Ovary (tissue), 9 donors: ENCODE results near the gene EPHA1. TPM values are rescaled to one million over a fixed set of nuclear protein-coding genes. Genes with fewer than 3 reads are reported as not detected.

Source experiments
- DNase-seq, 5 donors: peaks; one replicate each; pipeline ENCODE4 v3.0.0-alpha.2; 2019 to 2020
- H3K27ac ChIP-seq, 2 donors: fragments of 200-600 bp; one replicate each; pipeline versions ENCODE4 v1.5.1 to v1.8.0; 2019 to 2022
- H3K27me3 ChIP-seq: fragments of 200-600 bp; one replicate; pipeline ENCODE4 v1.8.0; 2022
- H3K36me3 ChIP-seq: fragments of 200-600 bp; sonication (generic); one replicate; pipeline ENCODE4 v1.5.1; 2019
- H3K4me1 ChIP-seq: one replicate; pipeline ENCODE4 v1.8.1; 2013; ENCODE audit warnings: mild to moderate bottlenecking, moderate library complexity; ENCODE audit not compliant: insufficient read depth
- H3K4me3 ChIP-seq: fragments of 200-600 bp; sonication (generic); one replicate; pipeline ENCODE4 v1.5.1; 2017
- H3K9me3 ChIP-seq, 2 donors: fragments of 200-600 bp in 1 of 2; sonication (generic) in 1 of 2; one replicate each; pipeline versions ENCODE4 v1.5.1 to v1.8.1; 2013 to 2019; ENCODE audit warnings: mild to moderate bottlenecking in 1 of 2, moderate library complexity in 1 of 2
- EP300 ChIP-seq: sonication (generic); formaldehyde crosslinking; IDR thresholded peaks from one replicate; pipeline ENCODE4 v1.6.1; 2017; ENCODE audit warnings: antibody characterized with exemption
- POLR2A ChIP-seq: fragments of 450-650 bp; IDR thresholded peaks from one replicate; pipeline ENCODE4 v1.6.1; 2017; ENCODE audit warnings: antibody characterized with exemption, mild to moderate bottlenecking, moderate library complexity
- WGBS, 3 donors: extraction: QIAGEN DNeasy Blood & Tissue Kit in 1 of 3; methylation state at CpG; one replicate each; pipeline versions ENCODE4 v1.1.5 to v1.1.7; 2013 to 2017; 5-methylcytosine and 5-hydroxymethylcytosine counted together
- intact Hi-C, 4 donors: fragments of 100-400 bp; cut with DNase I; formaldehyde crosslinking; loops; one replicate each; pipeline versions ENCODE4 v1.11.0 to v1.15.1; 2022 to 2023
- microRNA-seq, 3 donors: library from miRNA; unstranded; fragments of <30 nt; microRNA quantifications; one replicate each; pipeline versions ENCODE4 to v1.2.0, GENCODE V29; 2019 to 2020
- polyA plus RNA-seq, 2 donors: library from polyadenylated mRNA; stranded (reverse); fragments of 200-250 nt in 1 of 2; fragments of 350-450 nt in 1 of 2; fragmentation: Illumina TruSeq in 1 of 2; extraction: RNeasy Lipid Tissue Mini Kit (QIAGEN cat#74804) in 1 of 2; gene quantifications; one replicate each; pipeline ENCODE4 v1.2.3, GENCODE V29; 2013 to 2014
- small RNA-seq: library from RNA; depleted of rRNA; stranded (forward); fragments of <200 nt; gene quantifications from one replicate; pipeline ENCODE3, GENCODE V24; 2016
- total RNA-seq, 7 donors: library from RNA; depleted of rRNA in 2 of 7; stranded (reverse); fragments of >200 nt in 2 of 7; fragmentation: NEBNext Ultra II Directional in 3 of 7; extraction: Animal tissue kit (Norgen Biotek cat#: 25700) in 3 of 7; gene quantifications; one replicate each; pipeline versions ENCODE4 v1.1.0 to v1.2.4, GENCODE V29; 2016 to 2023
- TF ChIP-seq, protein P1 (sequence below), 3 donors: fragments of 450-650 bp in 2 of 3; fragments of 200-600 bp in 1 of 3; IDR thresholded peaks; one replicate each; pipeline versions ENCODE4 v1.5.1 to v1.8.0; 2016 to 2022; ENCODE audit warnings: antibody characterized with exemption in 3 of 3, mild to moderate bottlenecking in 1 of 3
- donor health status: DM: no; HTN: no; CAD: no; lungs with moderate emphysema.
- donor health status: DM: no; HTN: no; CAD: no.
- donor health status: Bipolar disorder and iron deficiency.
- donor health status: DM: yes; HTN: yes; CAD: no.
- donor health status: DM: no; HTN: no; CAD: no.
- donor health status: DM: yes; HTN: yes; CAD: no.

Gene EPHA1
- total and polyA plus RNA-seq, 9 donors: 0.21 to 21.3 (median 1.7) TPM; not detected in 1

DNA sequence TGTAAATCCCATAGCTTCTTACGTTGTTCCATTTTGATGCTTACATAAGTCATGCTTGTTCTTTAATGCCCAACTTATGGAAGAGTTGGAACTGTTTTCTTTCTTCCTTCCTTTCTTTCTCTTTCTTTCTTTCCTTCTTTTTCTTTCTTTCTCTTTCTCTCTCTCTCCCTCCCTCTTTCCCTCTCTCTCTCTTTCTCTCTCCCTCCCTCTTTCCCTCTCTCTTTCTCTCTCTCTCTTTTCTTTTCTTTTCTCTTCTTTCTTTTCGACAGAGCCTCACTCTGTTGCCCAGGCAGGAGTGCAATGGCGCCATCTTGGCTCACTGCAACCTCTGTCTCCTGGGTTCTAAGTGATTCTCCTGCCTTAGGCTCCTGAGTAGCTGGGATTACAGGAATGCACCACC lies 65.1 kb downstream of the EPHA1 start:
- 90 to 93% (median 91%) methylated on average over 3 of the region's 3 CpGs for WGBS, 3 donors
- TF ChIP-seq EP300: no peak
- no peak for TF ChIP-seq POLR2A
- H3K36me3 ChIP-seq: no peaks in the 10 kb centered on the region
- intact Hi-C loops: no loop called here
- H3K4me3 ChIP-seq: no peak overlapping the region
- no peaks in the 10 kb centered on the region for H3K9me3 ChIP-seq
- no peak for DNase-seq
- no peaks in the 10 kb centered on the region for H3K4me1 ChIP-seq
- no peaks in the 10 kb centered on the region for H3K27me3 ChIP-seq
- H3K27ac ChIP-seq: no peak overlapping the region

DNA sequence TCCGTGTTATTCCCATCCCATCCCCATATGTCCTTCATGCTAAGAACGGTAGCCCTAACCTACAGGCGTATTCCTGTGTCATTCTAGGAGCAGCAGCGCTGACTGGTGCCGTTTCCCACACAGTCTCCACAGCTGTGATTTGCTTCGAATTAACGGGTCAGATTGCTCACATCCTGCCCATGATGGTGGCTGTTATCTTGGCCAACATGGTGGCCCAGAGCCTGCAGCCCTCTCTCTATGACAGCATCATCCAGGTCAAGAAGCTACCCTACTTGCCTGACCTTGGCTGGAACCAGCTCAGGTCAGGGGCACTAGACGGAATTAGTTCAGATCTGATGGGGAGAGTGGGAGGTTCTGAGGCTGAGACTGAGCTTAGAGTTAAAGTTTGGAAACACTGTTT lies 66.8 kb downstream of the EPHA1 start:
- no peak for DNase-seq
- H3K4me1 ChIP-seq: no peaks in the 10 kb centered on the region
- no peak for TF ChIP-seq EP300
- TF ChIP-seq, protein P1, sequence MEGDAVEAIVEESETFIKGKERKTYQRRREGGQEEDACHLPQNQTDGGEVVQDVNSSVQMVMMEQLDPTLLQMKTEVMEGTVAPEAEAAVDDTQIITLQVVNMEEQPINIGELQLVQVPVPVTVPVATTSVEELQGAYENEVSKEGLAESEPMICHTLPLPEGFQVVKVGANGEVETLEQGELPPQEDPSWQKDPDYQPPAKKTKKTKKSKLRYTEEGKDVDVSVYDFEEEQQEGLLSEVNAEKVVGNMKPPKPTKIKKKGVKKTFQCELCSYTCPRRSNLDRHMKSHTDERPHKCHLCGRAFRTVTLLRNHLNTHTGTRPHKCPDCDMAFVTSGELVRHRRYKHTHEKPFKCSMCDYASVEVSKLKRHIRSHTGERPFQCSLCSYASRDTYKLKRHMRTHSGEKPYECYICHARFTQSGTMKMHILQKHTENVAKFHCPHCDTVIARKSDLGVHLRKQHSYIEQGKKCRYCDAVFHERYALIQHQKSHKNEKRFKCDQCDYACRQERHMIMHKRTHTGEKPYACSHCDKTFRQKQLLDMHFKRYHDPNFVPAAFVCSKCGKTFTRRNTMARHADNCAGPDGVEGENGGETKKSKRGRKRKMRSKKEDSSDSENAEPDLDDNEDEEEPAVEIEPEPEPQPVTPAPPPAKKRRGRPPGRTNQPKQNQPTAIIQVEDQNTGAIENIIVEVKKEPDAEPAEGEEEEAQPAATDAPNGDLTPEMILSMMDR (IDR thresholded peaks at IDR 0.05): no peak
- no peak for TF ChIP-seq POLR2A
- H3K36me3 ChIP-seq: no peaks in the 10 kb centered on the region
- no peaks in the 10 kb centered on the region for H3K27me3 ChIP-seq
- intact Hi-C loops: no loop called here
- H3K9me3 ChIP-seq: no peaks in the 10 kb centered on the region
- WGBS, 3 donors: 84 to 89% (median 88%) methylated on average over 8 of the region's 8 CpGs
- no peak overlapping the region for H3K4me3 ChIP-seq
- no peak overlapping the region for H3K27ac ChIP-seq

Small RNAs within 50 kb of the gene (microRNA-seq; reads per million reads assigned to microRNA genes)
- gene MIR6892: 0.18 to 0.75 (median 0.63) reads per million in 3 donors

Small RNAs within 50 kb of the gene (small RNA-seq; reads per million reads assigned to genes)
- gene MIR6892: 0.15 reads per million

Other genes starting within 250 kb of the EPHA1 start
- not detected for gene TAS2R39, start 225.4 kb downstream of the EPHA1 start, total RNA-seq
- gene TAS2R39, start 225.4 kb downstream of the EPHA1 start, polyA plus RNA-seq: not detected
- not detected for gene TAS2R40, start 186.8 kb downstream of the EPHA1 start, total RNA-seq
- gene TAS2R40, start 186.8 kb downstream of the EPHA1 start, polyA plus RNA-seq: not detected
- 100 to 1,000 TPM in 1 of 7 donors, 10 to 100 TPM in 6; 55.0 to 108 (median 75.7) TPM for gene GSTK1, start 145.4 kb downstream of the EPHA1 start, total RNA-seq
- 100 to 1,000 TPM in 1 of 2 donors, 10 to 100 TPM in 1; 84.9 to 138 TPM for gene GSTK1, start 145.4 kb downstream of the EPHA1 start, polyA plus RNA-seq
- 10 to 100 TPM in 1 of 7 donors, 1 to 10 TPM in 2, under 1 TPM in 4; 0.35 to 10.8 (median 0.61) TPM for gene TMEM139, start 123.9 kb downstream of the EPHA1 start, total RNA-seq
- gene TMEM139, start 123.9 kb downstream of the EPHA1 start, polyA plus RNA-seq: 1 to 10 TPM in 1 of 2 donors, under 1 TPM in 1; 0.42 to 1.2 TPM
- gene CASP2, start 120.5 kb downstream of the EPHA1 start, total RNA-seq: 10 to 100 TPM in 5 of 7 donors, 1 to 10 TPM in 2; 7.7 to 26.6 (median 23.0) TPM
- gene CASP2, start 120.5 kb downstream of the EPHA1 start, polyA plus RNA-seq: 10 to 100 TPM in 1 of 2 donors, 1 to 10 TPM in 1; 8.0 to 23.8 TPM
- under 1 TPM in 1 of 7 donors, not detected in 6; 0.10 TPM for gene CLCN1, start 92.7 kb downstream of the EPHA1 start, total RNA-seq
- gene CLCN1, start 92.7 kb downstream of the EPHA1 start, polyA plus RNA-seq: not detected
- under 1 TPM; 0.34 to 0.99 (median 0.79) TPM for gene FAM131B, start 46.1 kb downstream of the EPHA1 start, total RNA-seq
- gene FAM131B, start 46.1 kb downstream of the EPHA1 start, polyA plus RNA-seq: under 1 TPM; 0.29 to 0.83 TPM
- gene ZYX, start 27.5 kb downstream of the EPHA1 start, total RNA-seq: 100 to 1,000 TPM in 5 of 7 donors, 10 to 100 TPM in 2; 44.2 to 282 (median 195) TPM
- gene ZYX, start 27.5 kb downstream of the EPHA1 start, polyA plus RNA-seq: 100 to 1,000 TPM in 1 of 2 donors, 10 to 100 TPM in 1; 91.8 to 109 TPM
- gene TAS2R60, start 34.6 kb upstream of the EPHA1 start, total RNA-seq: under 1 TPM in 1 of 7 donors, not detected in 6; 0.98 TPM
- gene TAS2R60, start 34.6 kb upstream of the EPHA1 start, polyA plus RNA-seq: not detected
- gene TAS2R41, start 69.0 kb upstream of the EPHA1 start, total RNA-seq: under 1 TPM in 1 of 7 donors, not detected in 6; 0.50 TPM
- gene TAS2R41, start 69.0 kb upstream of the EPHA1 start, polyA plus RNA-seq: not detected
- 1 to 10 TPM in 1 of 7 donors, under 1 TPM in 3, not detected in 3; 0.30 to 1.8 (median 0.48) TPM for gene CTAGE15, start 162.9 kb upstream of the EPHA1 start, total RNA-seq
- gene CTAGE15, start 162.9 kb upstream of the EPHA1 start, polyA plus RNA-seq: under 1 TPM in 1 of 2 donors, not detected in 1; 0.75 TPM
- 1 to 10 TPM; 1.0 to 3.2 (median 2.1) TPM for gene TCAF2, start 212.1 kb upstream of the EPHA1 start, total RNA-seq
- gene TCAF2, start 212.1 kb upstream of the EPHA1 start, polyA plus RNA-seq: 1 to 10 TPM; 2.3 to 2.4 TPM